Loucy (cell line): ENCODE measurements around the gene BCL11A.

Experiments used
- H2AFZ ChIP-seq: fragments of 200-600 bp; sonication (generic); 2 replicates; pipeline ENCODE4 v1.6.0; 2016; ENCODE audit warnings: antibody characterized with exemption, mild to moderate bottlenecking, low read length, moderate library complexity
- H3F3A ChIP-seq: fragments of 200-600 bp; 2 replicates; pipeline ENCODE4 v1.6.0; 2016; ENCODE audit warnings: antibody characterized with exemption, low read depth, mild to moderate bottlenecking
- H3K27me3 ChIP-seq: fragments of 200-600 bp; sonication (generic); 2 replicates; pipeline ENCODE4 v1.6.1; 2014; ENCODE audit warnings: low read length, mild to moderate bottlenecking; ENCODE audit not compliant: insufficient read depth, poor library complexity, severe bottlenecking
- H3K36me3 ChIP-seq: fragments of 200-600 bp; sonication (generic); 2 replicates; pipeline ENCODE4 v1.6.1; 2016; ENCODE audit warnings: low read length; ENCODE audit not compliant: insufficient read depth
- H3K4me1 ChIP-seq: fragments of 200-600 bp; sonication (generic); 2 replicates; pipeline ENCODE4 v1.5.1; 2014; ENCODE audit warnings: low read length, mild to moderate bottlenecking; ENCODE audit not compliant: insufficient read depth, poor library complexity, severe bottlenecking
- H3K4me2 ChIP-seq: fragments of 200-600 bp; sonication (generic); 2 replicates; pipeline ENCODE4 v1.6.0; 2014; ENCODE audit warnings: antibody characterized with exemption, low read length, low read depth, mild to moderate bottlenecking; ENCODE audit not compliant: poor library complexity, severe bottlenecking
- H3K4me3 ChIP-seq: fragments of 200-600 bp; sonication (generic); 2 replicates; pipeline ENCODE4 v1.5.1; 2014; ENCODE audit warnings: low read length, mild to moderate bottlenecking, mixed read lengths; ENCODE audit not compliant: poor library complexity, severe bottlenecking
- H3K79me2 ChIP-seq: fragments of 200-600 bp; sonication (generic); 2 replicates; pipeline ENCODE4 v1.6.1; 2014; ENCODE audit warnings: low read length; ENCODE audit not compliant: insufficient read depth
- H3K9ac ChIP-seq: fragments of 200-600 bp; sonication (generic); 2 replicates; pipeline ENCODE4 v1.6.0; 2014; ENCODE audit warnings: mild to moderate bottlenecking, low read depth, low read length, moderate library complexity; ENCODE audit not compliant: poor library complexity, severe bottlenecking
- H3K9me2 ChIP-seq: fragments of 200-600 bp; sonication (generic); replicated peaks from 2 replicates; pipeline ENCODE4 v1.6.1; 2016; ENCODE audit warnings: low read depth, low read length, mixed read lengths
- H3K9me3 ChIP-seq: fragments of 200-600 bp; sonication (generic); 2 replicates; pipeline ENCODE4 v1.6.1; 2014; ENCODE audit warnings: mild to moderate bottlenecking, antibody characterized with exemption, low read length, low read depth; ENCODE audit not compliant: insufficient read depth
- H4K20me1 ChIP-seq: fragments of 200-600 bp; sonication (generic); 2 replicates; pipeline ENCODE4 v1.6.0; 2014; ENCODE audit warnings: antibody characterized with exemption, low read length, mild to moderate bottlenecking; ENCODE audit not compliant: insufficient read depth, poor library complexity, severe bottlenecking
- CTCF ChIP-seq: fragments of 200-600 bp; sonication (generic); conservative IDR thresholded peaks from 2 replicates; pipeline ENCODE4 v1.5.1; 2014; ENCODE audit warnings: mild to moderate bottlenecking, antibody characterized with exemption, low read length
- EZH2phosphoT487 ChIP-seq: fragments of 200-600 bp; IDR thresholded peaks from 2 replicates; pipeline ENCODE4 v1.6.1; 2018; ENCODE audit warnings: antibody characterized with exemption, mild to moderate bottlenecking, moderate library complexity, borderline replicate concordance

The BCL11A gene

DNA sequence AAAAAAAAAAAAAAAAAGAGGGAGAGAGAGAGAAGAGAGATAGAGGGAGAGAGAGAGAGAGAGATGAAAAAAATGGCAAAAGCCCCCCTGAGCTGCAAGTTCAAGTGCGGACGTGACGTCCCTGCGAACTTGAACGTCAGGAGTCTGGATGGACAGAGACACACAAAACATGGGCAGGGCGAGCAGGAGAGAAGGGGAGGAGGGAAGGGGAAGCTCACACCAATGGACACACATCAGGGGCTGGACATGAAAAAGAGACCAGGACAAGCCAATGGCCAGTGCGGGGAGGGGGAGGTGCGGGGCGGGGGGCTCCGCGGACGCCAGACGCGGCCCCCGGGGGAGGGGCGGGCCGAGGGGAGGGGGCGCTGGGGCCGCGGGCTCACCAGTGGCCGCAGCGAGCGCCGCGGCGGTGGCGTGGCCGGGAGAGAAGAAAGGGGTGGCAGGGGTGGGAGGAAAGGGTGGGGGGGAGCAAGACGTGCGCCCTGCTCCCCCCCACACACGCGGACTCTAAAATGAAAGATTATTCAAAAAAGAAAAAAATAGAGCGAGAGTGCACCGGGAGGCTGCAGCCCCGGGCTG is at the start of gene BCL11A:
TSS of gene BCL11A (minus strand) at position 160 of the 579 bp plus-strand sequence. CDS start 384 bp downstream, outside the sequence.
- peaks cover 26% of the 10 kb centered on the region for H3K4me1 ChIP-seq
- H3K4me2 ChIP-seq = peak within 1 kb of the TSS; percentile 80
- peaks cover 43% of the 10 kb centered on the region for H3K27me3 ChIP-seq
- H3F3A ChIP-seq = no peaks in the 10 kb centered on the region
- H4K20me1 ChIP-seq = peaks cover 29% of the 10 kb centered on the region
- TF ChIP-seq CTCF (no peak), EZH2phosphoT487 (no peak)
- H3K36me3 ChIP-seq = no peaks in the 10 kb centered on the region
- no peaks in the 10 kb centered on the region for H3K9me3 ChIP-seq
- peak within 1 kb of the TSS; percentile 88 for H2AFZ ChIP-seq
- H3K4me3 ChIP-seq = peak within 1 kb of the TSS; percentile 93
- peak within 1 kb of the TSS; percentile 80 for H3K9ac ChIP-seq
- no peaks in the 10 kb centered on the region for H3K9me2 ChIP-seq
- H3K79me2 ChIP-seq = peaks cover 44% of the 10 kb centered on the region

- no peak overlapping the region for H3K9ac ChIP-seq
- no peak overlapping the region for H3K4me3 ChIP-seq
- H3K27me3 ChIP-seq = no peaks in the 10 kb centered on the region
- H2AFZ ChIP-seq = no peak overlapping the region
- H3K36me3 ChIP-seq = no peaks in the 10 kb centered on the region
- no peaks in the 10 kb centered on the region for H3K9me3 ChIP-seq
- H3F3A ChIP-seq = no peaks in the 10 kb centered on the region
- H3K4me2 ChIP-seq = no peak overlapping the region
- H3K9me2 ChIP-seq = no peaks in the 10 kb centered on the region
- TF ChIP-seq CTCF (no peak), EZH2phosphoT487 (no peak)
- no peaks in the 10 kb centered on the region for H3K4me1 ChIP-seq
- no peaks in the 10 kb centered on the region for H4K20me1 ChIP-seq
- H3K79me2 ChIP-seq = no peaks in the 10 kb centered on the region
These were observed 49.5 kb upstream of the BCL11A start for GRCh38 chr2:60602828-60603532.

GRCh38 chr2:60602388-60602787 is 48.9 kb upstream of the BCL11A start:
- Histone ChIP-seq H3K9me3 (no peaks in the 10 kb centered on the region), H3K4me1 (no peaks in the 10 kb centered on the region), H2AFZ (no peak overlapping the region), H3K4me2 (no peak overlapping the region), H3K9ac (no peak overlapping the region), H3K79me2 (no peaks in the 10 kb centered on the region), H3K36me3 (no peaks in the 10 kb centered on the region), H3K27me3 (no peaks in the 10 kb centered on the region), H4K20me1 (no peaks in the 10 kb centered on the region), H3K4me3 (no peak overlapping the region), H3F3A (no peaks in the 10 kb centered on the region), H3K9me2 (no peaks in the 10 kb centered on the region)
- TF ChIP-seq CTCF (no peak), EZH2phosphoT487 (no peak)
